GM12878 (cell line): Measurements from ENCODE around the gene ASCC3. TPM values are rescaled to one million over a fixed set of nuclear protein-coding genes. Genes with fewer than 3 reads are reported as not detected.

ENCODE experiments used
- ATAC-seq: fragments of 200-7000 bp; cut with Tn5 transposase; 3 replicates; pipeline ENCODE4 v1.9.1; 2020; ENCODE audit warnings: mild to moderate bottlenecking, moderate library complexity
- BruUV-seq: library from RNA; stranded (reverse); fragments of 400-500 nt; replicated peaks from 2 replicates; lab custom pipeline; 2021; lab: Mats Ljungman, UMichigan
- CTCF ChIA-PET: fragments of 300-600 bp; sonication (Branson Sonifier 250); formaldehyde crosslinking; extraction: SDS; loops from one replicate; lab custom pipeline; 2021; ENCODE audit warnings: inconsistent platforms; lab: Yijun Ruan, JAX
- POLR2A ChIA-PET: fragments of 350-600 bp; formaldehyde crosslinking; extraction: SDS; loops from one replicate; lab custom pipeline; 2021; ENCODE audit warnings: inconsistent platforms; lab: Charles Lee
- RAD21 ChIA-PET: fragments of 300-600 bp; sonication (Branson Sonifier 250); formaldehyde crosslinking; loops from one replicate; lab custom pipeline; 2023; ENCODE audit warnings: antibody characterized with exemption; ENCODE audit not compliant: unreplicated experiment; lab: Charles Lee
- SMC1A ChIA-PET: fragments of 300-600 bp; sonication (Branson Sonifier 250); formaldehyde crosslinking; loops from one replicate; lab custom pipeline; 2023; ENCODE audit not compliant: unreplicated experiment, uncharacterized antibody; lab: Charles Lee
- DNase-seq: peaks from one replicate; pipeline ENCODE4 v3.0.0-alpha.2; 2011; ENCODE audit warnings: low read depth, low spot score
- FAIRE-seq: peaks from 3 replicates; lab custom pipeline; 2011; peaks lifted over from hg19 to GRCh38; lab: Jason Lieb, UNC
- H2AFZ ChIP-seq: 2 replicates; pipeline ENCODE4 v1.6.0; 2011; ENCODE audit warnings: low read depth, low read length, control low read depth; ENCODE audit not compliant: control insufficient read depth
- H3K27ac ChIP-seq: 2 replicates; pipeline ENCODE4 v1.5.1; 2011; ENCODE audit warnings: control low read depth; ENCODE audit not compliant: control insufficient read depth, insufficient read depth
- H3K27me3 ChIP-seq, 2 experiments: replicated peaks in 1 of 2; 2 replicates each; pipeline versions ENCODE4 v1.6.0 to v1.6.1; 2011; ENCODE audit warnings: low read length in 1 of 2; ENCODE audit not compliant: control insufficient read depth in 2 of 2, insufficient read depth in 2 of 2
- H3K36me3 ChIP-seq, 2 experiments: 2 replicates each; pipeline ENCODE4 v1.5.1; 2011; ENCODE audit warnings: low read length in 1 of 2; ENCODE audit not compliant: control insufficient read depth in 2 of 2, insufficient read depth in 2 of 2
- H3K4me1 ChIP-seq: 2 replicates; pipeline ENCODE4 v1.6.1; 2011; ENCODE audit warnings: mild to moderate bottlenecking, low read length, moderate library complexity, mixed read lengths; ENCODE audit not compliant: control insufficient read depth, insufficient read depth
- H3K4me2 ChIP-seq: 2 replicates; pipeline ENCODE4 v1.6.0; 2011; ENCODE audit warnings: control low read depth; ENCODE audit not compliant: control insufficient read depth, insufficient read depth
- H3K4me3 ChIP-seq: fragments of 200-600 bp; sonication (generic); 2 replicates; pipeline ENCODE4 v1.5.1; 2016
- H3K79me2 ChIP-seq: 2 replicates; pipeline ENCODE4 v1.6.0; 2011; ENCODE audit warnings: low read length; ENCODE audit not compliant: control insufficient read depth, insufficient read depth
- H3K9ac ChIP-seq: 2 replicates; pipeline ENCODE4 v1.8.0; 2011; ENCODE audit warnings: low read length, control low read depth, mixed read lengths; ENCODE audit not compliant: control insufficient read depth, insufficient read depth
- H3K9me3 ChIP-seq: replicated peaks from 3 replicates; pipeline ENCODE4 v1.5.1; 2011; ENCODE audit warnings: mild to moderate bottlenecking, low read length; ENCODE audit not compliant: control insufficient read depth, insufficient read depth
- H4K20me1 ChIP-seq: 2 replicates; pipeline ENCODE4 v1.6.0; 2011; ENCODE audit not compliant: control insufficient read depth, insufficient read depth
- CBFB ChIP-seq: IDR thresholded peaks from 2 replicates; pipeline ENCODE4 v1.6.1; 2016; ENCODE audit warnings: antibody characterized with exemption, low read depth
- IKZF2 ChIP-seq, 2 experiments: fragments of 450-650 bp; IDR thresholded peaks; 2 replicates each; pipeline ENCODE4 v1.6.1; 2017; ENCODE audit warnings: mild to moderate bottlenecking in 2 of 2, moderate library complexity in 2 of 2
- KDM1A ChIP-seq: fragments of 200-600 bp; sonication (generic); IDR thresholded peaks from 2 replicates; pipeline ENCODE4 v1.6.1; 2016; ENCODE audit warnings: borderline replicate concordance
- MAX ChIP-seq: IDR thresholded peaks from 2 replicates; pipeline ENCODE4 v1.6.1; 2012; ENCODE audit warnings: low read depth, low read length, improper control_type of control experiment
- PKNOX1 ChIP-seq: fragments of 450-650 bp; IDR thresholded peaks from 2 replicates; pipeline ENCODE4 v1.6.1; 2016; ENCODE audit warnings: mild to moderate bottlenecking
- RFX5 ChIP-seq: IDR thresholded peaks from 2 replicates; pipeline ENCODE4 v1.6.1; 2011; ENCODE audit warnings: low read depth, low read length, improper control_type of control experiment
- TCF7 ChIP-seq: IDR thresholded peaks from 2 replicates; pipeline ENCODE4 v1.6.1; 2014; ENCODE audit warnings: antibody characterized with exemption, borderline replicate concordance
- YBX1 ChIP-seq: fragments of 450-650 bp; IDR thresholded peaks from 2 replicates; pipeline ENCODE4 v1.6.1; 2016; ENCODE audit warnings: antibody characterized with exemption
- WGBS: methylation state at CpG from one replicate; pipeline ENCODE4 v1.1.6; 2016; ENCODE audit warnings: low lambda C conversion rate; ENCODE audit not compliant: insufficient replicate concordance, insufficient coverage; ENCODE audit errors: missing lambda C conversion rate; 5-methylcytosine and 5-hydroxymethylcytosine counted together
- in situ Hi-C: fragments of 300-500 bp; cut with MboI; formaldehyde crosslinking; loops from 9 replicates; pipeline ENCODE4 v1.14.3; 2018; ENCODE audit warnings: mixed read lengths
- intact Hi-C: fragments of 100-400 bp; cut with micrococcal nuclease; formaldehyde crosslinking; loops from one replicate; pipeline ENCODE4 v1.14.2; 2022; ENCODE audit not compliant: unreplicated experiment
- polyA plus RNA-seq, 11 experiments: library from polyadenylated mRNA; depleted of rRNA in 4 of 11; unstranded in 6 of 11; stranded (reverse) in 5 of 11; fragments of >200 nt; fragmentation: Nextera tagmentation in 4 of 11; fragmentation: Illumina TruSeq in 1 of 11; extraction: Ambion mirVana in 4 of 11; extraction: Trizol in 1 of 11; gene quantifications; 1 replicate in 1 of 11; 2 replicates in 10 of 11; pipeline versions ENCODE4 v1.2.1 to v1.2.3, GENCODE V29; 2011 to 2016; ENCODE audit warnings: inconsistent platforms in 2 of 11, missing spikeins in 2 of 11, low read depth in 1 of 11
- total RNA-seq, 4 experiments: library from RNA; depleted of rRNA in 3 of 4; stranded (reverse); fragments of >200 nt in 3 of 4; fragmentation: Illumina TruSeq in 1 of 4; extraction: Trizol in 1 of 4; gene quantifications; 2 replicates each; pipeline versions ENCODE4 v1.2.1 to v1.2.3, GENCODE V29; 2013 to 2021
- TF ChIP-seq, protein P1 (sequence below), 3 experiments: IDR thresholded peaks in 2 of 3; conservative IDR thresholded peaks in 1 of 3; 2 replicates each; pipeline ENCODE4 v1.5.1; 2011; ENCODE audit warnings: low read depth in 3 of 3, low read length in 3 of 3, mild to moderate bottlenecking in 3 of 3, control low read depth in 2 of 3, moderate library complexity in 2 of 3, inconsistent platforms in 1 of 3, mixed read lengths in 1 of 3; ENCODE audit not compliant: control insufficient read depth in 2 of 3, insufficient read depth in 1 of 3; ENCODE audit errors: extremely low read depth in 1 of 3
- TF ChIP-seq, protein P2 (sequence below): IDR thresholded peaks from 2 replicates; pipeline ENCODE4 v1.6.1; 2012; ENCODE audit warnings: mild to moderate bottlenecking, low read depth, low read length

ASCC3 gene
- total and polyA plus RNA-seq, 10 of the 15 experiments (the other 5 are each of a cell fraction or from before 2014, with no cell fraction given), result 19.9 to 76.2 (median 55.9) TPM

DNA sequence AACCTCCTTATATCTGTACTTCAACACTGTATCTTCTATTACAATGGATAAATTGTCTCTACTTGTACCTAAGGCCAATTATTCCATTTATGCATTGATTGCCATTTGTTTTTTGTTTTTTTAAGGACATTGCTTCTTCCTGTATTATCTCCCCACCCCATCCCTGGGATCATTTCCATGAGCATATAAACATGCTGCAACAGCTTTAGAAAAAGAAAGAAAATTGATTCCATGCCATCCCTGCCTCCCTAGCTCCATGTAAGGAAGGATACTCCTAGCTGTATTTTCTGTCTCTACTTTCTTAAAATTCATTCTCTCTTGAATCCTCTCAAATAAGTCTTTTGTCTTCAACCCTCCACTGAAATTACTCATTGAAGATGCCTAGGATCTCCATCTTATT is 314.6 kb downstream of the ASCC3 start:
- ATAC-seq (no peak), FAIRE-seq (no peak), DNase-seq (no peak)
- Histone ChIP-seq H3K9ac (no peak overlapping the region), H3K36me3 (peaks cover 0 to 3% of the 10 kb centered on the region in 2 experiments; a peak in 1 of 4 replicates), H3K4me1 (no peaks in the 10 kb centered on the region), H3K79me2 (no peaks in the 10 kb centered on the region), H3K27ac (no peak overlapping the region), H3K4me3 (no peak overlapping the region), H4K20me1 (no peaks in the 10 kb centered on the region), H3K9me3 (no peaks in the 10 kb centered on the region), H3K4me2 (no peak overlapping the region), H2AFZ (no peak overlapping the region), H3K27me3 (no peaks in the 10 kb centered on the region)
- in situ Hi-C loops (no loop called here), intact Hi-C loops (no loop called here)
- no peak for TF ChIP-seq MAX
- ChIA-PET POLR2A (no interaction called here), RAD21 (no interaction called here), CTCF (interaction anchor here (1.0 to 1.2 kb wide), 3 partner anchors 11 to 698 kb away, joined by 3 read pairs; no protein-coding TSS in a partner anchor), SMC1A (interaction anchor here (1.0 to 1.4 kb wide), 5 partner anchors 11 to 97 kb away, joined by 3 to 4 read pairs (median 3); no protein-coding TSS in a partner anchor)
- no TSS peak for BruUV-seq

- SMC1A ChIA-PET, result interaction anchor here (1.2 to 1.4 kb wide), 2 partner anchors 12 to 13 kb away, joined by 3 to 4 read pairs; no protein-coding TSS in a partner anchor
- 100% methylated on average over 4 of the region's 4 CpGs for WGBS
- TF ChIP-seq, protein P1, sequence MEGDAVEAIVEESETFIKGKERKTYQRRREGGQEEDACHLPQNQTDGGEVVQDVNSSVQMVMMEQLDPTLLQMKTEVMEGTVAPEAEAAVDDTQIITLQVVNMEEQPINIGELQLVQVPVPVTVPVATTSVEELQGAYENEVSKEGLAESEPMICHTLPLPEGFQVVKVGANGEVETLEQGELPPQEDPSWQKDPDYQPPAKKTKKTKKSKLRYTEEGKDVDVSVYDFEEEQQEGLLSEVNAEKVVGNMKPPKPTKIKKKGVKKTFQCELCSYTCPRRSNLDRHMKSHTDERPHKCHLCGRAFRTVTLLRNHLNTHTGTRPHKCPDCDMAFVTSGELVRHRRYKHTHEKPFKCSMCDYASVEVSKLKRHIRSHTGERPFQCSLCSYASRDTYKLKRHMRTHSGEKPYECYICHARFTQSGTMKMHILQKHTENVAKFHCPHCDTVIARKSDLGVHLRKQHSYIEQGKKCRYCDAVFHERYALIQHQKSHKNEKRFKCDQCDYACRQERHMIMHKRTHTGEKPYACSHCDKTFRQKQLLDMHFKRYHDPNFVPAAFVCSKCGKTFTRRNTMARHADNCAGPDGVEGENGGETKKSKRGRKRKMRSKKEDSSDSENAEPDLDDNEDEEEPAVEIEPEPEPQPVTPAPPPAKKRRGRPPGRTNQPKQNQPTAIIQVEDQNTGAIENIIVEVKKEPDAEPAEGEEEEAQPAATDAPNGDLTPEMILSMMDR (IDR thresholded peaks at IDR 0.05 in 2 of 3, conservative IDR thresholded peaks at IDR 0.05 in 1 of 3; ENCODE audit: control insufficient read depth in 2 of 3, extremely low read depth in 1 of 3, insufficient read depth in 1 of 3, low read depth in 3 of 3, low read length in 3 of 3), result no peak
- no peak for TF ChIP-seq PKNOX1
- TF ChIP-seq, protein P2, sequence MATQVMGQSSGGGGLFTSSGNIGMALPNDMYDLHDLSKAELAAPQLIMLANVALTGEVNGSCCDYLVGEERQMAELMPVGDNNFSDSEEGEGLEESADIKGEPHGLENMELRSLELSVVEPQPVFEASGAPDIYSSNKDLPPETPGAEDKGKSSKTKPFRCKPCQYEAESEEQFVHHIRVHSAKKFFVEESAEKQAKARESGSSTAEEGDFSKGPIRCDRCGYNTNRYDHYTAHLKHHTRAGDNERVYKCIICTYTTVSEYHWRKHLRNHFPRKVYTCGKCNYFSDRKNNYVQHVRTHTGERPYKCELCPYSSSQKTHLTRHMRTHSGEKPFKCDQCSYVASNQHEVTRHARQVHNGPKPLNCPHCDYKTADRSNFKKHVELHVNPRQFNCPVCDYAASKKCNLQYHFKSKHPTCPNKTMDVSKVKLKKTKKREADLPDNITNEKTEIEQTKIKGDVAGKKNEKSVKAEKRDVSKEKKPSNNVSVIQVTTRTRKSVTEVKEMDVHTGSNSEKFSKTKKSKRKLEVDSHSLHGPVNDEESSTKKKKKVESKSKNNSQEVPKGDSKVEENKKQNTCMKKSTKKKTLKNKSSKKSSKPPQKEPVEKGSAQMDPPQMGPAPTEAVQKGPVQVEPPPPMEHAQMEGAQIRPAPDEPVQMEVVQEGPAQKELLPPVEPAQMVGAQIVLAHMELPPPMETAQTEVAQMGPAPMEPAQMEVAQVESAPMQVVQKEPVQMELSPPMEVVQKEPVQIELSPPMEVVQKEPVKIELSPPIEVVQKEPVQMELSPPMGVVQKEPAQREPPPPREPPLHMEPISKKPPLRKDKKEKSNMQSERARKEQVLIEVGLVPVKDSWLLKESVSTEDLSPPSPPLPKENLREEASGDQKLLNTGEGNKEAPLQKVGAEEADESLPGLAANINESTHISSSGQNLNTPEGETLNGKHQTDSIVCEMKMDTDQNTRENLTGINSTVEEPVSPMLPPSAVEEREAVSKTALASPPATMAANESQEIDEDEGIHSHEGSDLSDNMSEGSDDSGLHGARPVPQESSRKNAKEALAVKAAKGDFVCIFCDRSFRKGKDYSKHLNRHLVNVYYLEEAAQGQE, result no peak
- no peak for TF ChIP-seq CBFB
- TF ChIP-seq YBX1, result no peak
- no peak for TF ChIP-seq TCF7
- no peak for TF ChIP-seq KDM1A
- no peak for TF ChIP-seq IKZF2 (IDR thresholded peaks at IDR 0.05)
- TF ChIP-seq RFX5, result no peak
These were observed 315.6 kb downstream of the ASCC3 start for GRCh38 chr6:100565439-100566104.

More at GRCh38 chr6:100565439-100566104, 315.6 kb downstream of the ASCC3 start:
- Histone ChIP-seq H3K27ac (no peak overlapping the region), H3K9me3 (no peaks in the 10 kb centered on the region), H3K4me3 (no peak overlapping the region), H3K4me2 (no peak overlapping the region), H3K79me2 (no peaks in the 10 kb centered on the region), H4K20me1 (no peaks in the 10 kb centered on the region), H2AFZ (no peak overlapping the region), H3K9ac (no peak overlapping the region), H3K27me3 (no peaks in the 10 kb centered on the region), H3K36me3 (peaks cover 0 to 3% of the 10 kb centered on the region in 2 experiments; a peak in 1 of 4 replicates), H3K4me1 (no peaks in the 10 kb centered on the region)
- no peak for ATAC-seq
- ChIA-PET RAD21 (no interaction called here), CTCF (interaction anchor here (1.2 kb wide), 1 partner anchor 697 kb away, joined by 3 read pairs; no protein-coding TSS in a partner anchor), POLR2A (no interaction called here)
- no peak for FAIRE-seq
- intact Hi-C loops, result no loop called here
- BruUV-seq, result no TSS peak
- no peak for DNase-seq
- in situ Hi-C loops, result no loop called here
